Measurements from ENCODE around the gene DECR2.
A peak's percentile ranks its signal among the peaks of the same experiment; 100 is the strongest.

Gene DECR2

DNA sequence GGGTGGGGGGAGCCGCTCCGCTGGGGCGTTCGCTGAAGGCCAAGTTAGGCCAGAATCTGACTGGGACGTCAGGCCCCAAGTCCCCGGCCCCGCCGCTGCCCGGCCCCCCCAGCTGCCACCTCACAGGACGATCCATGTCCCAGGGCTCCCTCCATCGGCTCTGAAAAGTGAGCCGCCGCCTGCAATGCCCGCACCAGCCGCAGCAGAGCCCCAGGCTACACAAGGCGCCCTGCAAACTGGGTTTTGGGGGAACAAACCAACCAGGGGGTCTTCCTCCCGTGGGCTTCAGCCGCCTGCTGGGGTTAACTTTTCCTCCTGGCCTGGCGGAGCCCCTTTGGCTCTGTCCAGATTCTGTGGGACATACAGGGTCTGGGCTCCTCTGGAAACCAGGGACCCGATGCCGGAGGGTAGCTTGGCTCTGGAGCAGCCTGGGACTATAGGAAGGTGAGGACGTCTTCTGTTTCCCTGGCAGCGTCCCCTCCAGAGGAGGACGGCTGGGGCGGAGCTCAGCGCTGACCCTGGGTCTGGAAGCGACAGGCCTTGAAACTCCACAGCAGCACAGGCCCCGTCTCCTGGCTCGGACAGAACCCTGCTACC lies 3.9 kb upstream of the DECR2 start:
- H3K4me3 ChIP-seq (ENCODE audit: low read length) = peak overlapping the region; percentile 83; the same call in 1 of the 2 replicates
- H3F3A ChIP-seq (ENCODE audit: control insufficient read depth, insufficient read depth) = peaks cover 38% of the 10 kb centered on the region
- TF ChIP-seq, protein P1, sequence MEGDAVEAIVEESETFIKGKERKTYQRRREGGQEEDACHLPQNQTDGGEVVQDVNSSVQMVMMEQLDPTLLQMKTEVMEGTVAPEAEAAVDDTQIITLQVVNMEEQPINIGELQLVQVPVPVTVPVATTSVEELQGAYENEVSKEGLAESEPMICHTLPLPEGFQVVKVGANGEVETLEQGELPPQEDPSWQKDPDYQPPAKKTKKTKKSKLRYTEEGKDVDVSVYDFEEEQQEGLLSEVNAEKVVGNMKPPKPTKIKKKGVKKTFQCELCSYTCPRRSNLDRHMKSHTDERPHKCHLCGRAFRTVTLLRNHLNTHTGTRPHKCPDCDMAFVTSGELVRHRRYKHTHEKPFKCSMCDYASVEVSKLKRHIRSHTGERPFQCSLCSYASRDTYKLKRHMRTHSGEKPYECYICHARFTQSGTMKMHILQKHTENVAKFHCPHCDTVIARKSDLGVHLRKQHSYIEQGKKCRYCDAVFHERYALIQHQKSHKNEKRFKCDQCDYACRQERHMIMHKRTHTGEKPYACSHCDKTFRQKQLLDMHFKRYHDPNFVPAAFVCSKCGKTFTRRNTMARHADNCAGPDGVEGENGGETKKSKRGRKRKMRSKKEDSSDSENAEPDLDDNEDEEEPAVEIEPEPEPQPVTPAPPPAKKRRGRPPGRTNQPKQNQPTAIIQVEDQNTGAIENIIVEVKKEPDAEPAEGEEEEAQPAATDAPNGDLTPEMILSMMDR (IDR thresholded peaks at IDR 0.05; ENCODE audit: low read depth, low read length, poor library complexity, severe bottlenecking) = peak; percentile 36
- no peak for TF ChIP-seq EZH2phosphoT487 (IDR thresholded peaks at IDR 0.05; ENCODE audit: borderline replicate concordance, low read length)
- H3K9me2 ChIP-seq (replicated peaks; ENCODE audit: control insufficient read depth, low read length) = no peaks in the 10 kb centered on the region
- peaks cover 42% of the 10 kb centered on the region for H3K79me2 ChIP-seq (ENCODE audit: control insufficient read depth, low read length)
- H3K27me3 ChIP-seq (ENCODE audit: control insufficient read depth, low read length) = no peaks in the 10 kb centered on the region
- H3K36me3 ChIP-seq (ENCODE audit: control insufficient read depth, low read length) = peaks cover 34% of the 10 kb centered on the region
- H3K27ac ChIP-seq (ENCODE audit: low read depth, low read length) = peak overlapping the region; percentile 35
- no peaks in the 10 kb centered on the region for H3K9me3 ChIP-seq (ENCODE audit: control insufficient read depth, insufficient read depth, low read length)
- H3K4me1 ChIP-seq (ENCODE audit: control insufficient read depth, low read length) = peaks cover 55% of the 10 kb centered on the region
- peak overlapping the region; percentile 65 for H3K4me2 ChIP-seq (ENCODE audit: low read length)
- no peaks in the 10 kb centered on the region for H4K20me1 ChIP-seq (ENCODE audit: control insufficient read depth, insufficient read depth, low read depth, low read length)

DNA sequence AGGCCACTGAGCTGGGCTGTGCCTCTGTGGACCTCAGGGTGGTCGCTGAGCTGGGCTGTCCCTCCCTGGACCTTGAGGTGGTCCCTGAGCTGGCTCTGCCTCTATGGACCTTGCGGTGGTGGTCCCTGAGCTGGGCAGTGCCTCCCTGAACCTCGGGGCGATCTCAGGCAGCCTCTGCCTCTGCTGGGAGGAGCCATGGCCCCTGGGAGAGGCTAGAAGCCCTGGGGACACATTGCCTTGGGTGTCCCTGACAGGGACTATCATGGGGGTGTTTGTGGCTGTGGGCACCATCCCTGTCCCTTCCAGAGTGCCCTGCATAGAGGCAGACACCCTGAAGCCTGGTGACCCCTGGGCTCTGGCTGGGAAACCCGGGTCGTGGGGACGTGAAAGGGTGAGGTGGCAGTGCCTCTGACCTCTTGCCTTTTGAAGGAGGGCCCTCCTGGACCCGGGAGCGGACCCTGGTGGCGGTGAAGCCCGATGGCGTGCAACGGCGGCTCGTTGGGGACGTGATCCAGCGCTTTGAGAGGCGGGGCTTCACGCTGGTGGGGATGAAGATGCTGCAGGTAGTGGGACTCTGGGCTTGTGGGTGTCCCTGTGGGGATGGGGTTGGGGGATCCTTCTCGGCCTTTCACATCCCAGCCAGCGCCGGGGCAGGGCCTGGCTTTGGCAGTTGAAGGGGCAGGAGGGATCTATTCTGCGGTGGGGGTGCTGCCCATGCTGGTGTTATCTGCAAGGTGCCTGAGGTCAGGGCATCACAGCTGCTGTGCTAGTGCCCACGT lies 2.9 kb upstream of the DECR2 start:
- peak overlapping the region; percentile 25 for H3K27ac ChIP-seq (ENCODE audit: low read depth, low read length)
- peak overlapping the region; percentile 83; the same call in 1 of the 2 replicates for H3K4me3 ChIP-seq (ENCODE audit: low read length)
- peak overlapping the region; percentile 65 for H3K4me2 ChIP-seq (ENCODE audit: low read length)

DNA sequence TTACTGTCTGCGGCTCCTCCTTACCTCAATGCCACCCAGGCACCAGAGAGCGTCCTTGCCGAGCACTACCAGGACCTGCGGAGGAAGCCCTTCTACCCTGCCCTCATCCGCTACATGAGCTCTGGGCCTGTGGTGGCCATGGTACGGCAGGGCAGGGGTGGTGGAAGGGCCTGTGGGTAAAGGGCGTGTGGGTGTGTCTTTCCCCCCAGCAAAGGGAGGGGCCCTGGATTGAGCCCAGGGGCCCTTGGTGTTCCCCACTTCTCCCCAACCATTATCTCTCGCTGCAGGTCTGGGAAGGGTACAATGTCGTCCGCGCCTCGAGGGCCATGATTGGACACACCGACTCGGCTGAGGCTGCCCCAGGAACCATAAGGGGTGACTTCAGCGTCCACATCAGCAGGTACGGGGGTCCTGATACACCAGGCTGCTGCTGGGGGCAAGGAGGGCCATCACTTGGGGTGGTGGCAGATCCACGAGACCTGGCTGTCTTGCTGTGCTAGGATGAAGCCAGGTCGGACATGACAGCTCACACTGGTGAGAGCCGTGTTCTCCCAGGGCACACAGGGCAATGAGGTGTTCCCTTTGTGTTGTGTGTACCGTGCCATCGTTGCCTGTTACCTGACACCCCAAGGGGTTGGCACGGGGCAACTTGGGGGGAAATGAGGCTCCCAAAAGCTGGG lies 2.2 kb upstream of the DECR2 start:
- H3K27me3 ChIP-seq (ENCODE audit: control insufficient read depth, low read length) = no peaks in the 10 kb centered on the region
- H3K9me2 ChIP-seq (replicated peaks; ENCODE audit: control insufficient read depth, low read length) = no peaks in the 10 kb centered on the region
- TF ChIP-seq, protein P1 (IDR thresholded peaks at IDR 0.05; ENCODE audit: low read depth, low read length, poor library complexity, severe bottlenecking) = no peak
- TF ChIP-seq EZH2phosphoT487 (IDR thresholded peaks at IDR 0.05; ENCODE audit: borderline replicate concordance, low read length) = no peak
- peaks cover 42% of the 10 kb centered on the region for H3K79me2 ChIP-seq (ENCODE audit: control insufficient read depth, low read length)
- H3K27ac ChIP-seq (ENCODE audit: low read depth, low read length) = peak overlapping the region; percentile 84
- H4K20me1 ChIP-seq (ENCODE audit: control insufficient read depth, insufficient read depth, low read depth, low read length) = no peaks in the 10 kb centered on the region
- H3K4me1 ChIP-seq (ENCODE audit: control insufficient read depth, low read length) = peaks cover 55% of the 10 kb centered on the region
- H3K36me3 ChIP-seq (ENCODE audit: control insufficient read depth, low read length) = peaks cover 34% of the 10 kb centered on the region
- no peaks in the 10 kb centered on the region for H3K9me3 ChIP-seq (ENCODE audit: control insufficient read depth, insufficient read depth, low read length)
- peak overlapping the region; percentile 65 for H3K4me2 ChIP-seq (ENCODE audit: low read length)
- H3F3A ChIP-seq (ENCODE audit: control insufficient read depth, insufficient read depth) = peaks cover 38% of the 10 kb centered on the region
- peak overlapping the region; percentile 83 for H3K4me3 ChIP-seq (ENCODE audit: low read length)

More for the DNA sequence above, 2.9 kb upstream of the DECR2 start:
- peaks cover 55% of the 10 kb centered on the region for H3K4me1 ChIP-seq (ENCODE audit: control insufficient read depth, low read length)
- H3K27me3 ChIP-seq (ENCODE audit: control insufficient read depth, low read length) = no peaks in the 10 kb centered on the region
- H3K9me3 ChIP-seq (ENCODE audit: control insufficient read depth, insufficient read depth, low read length) = no peaks in the 10 kb centered on the region
- no peaks in the 10 kb centered on the region for H4K20me1 ChIP-seq (ENCODE audit: control insufficient read depth, insufficient read depth, low read depth, low read length)
- peaks cover 34% of the 10 kb centered on the region for H3K36me3 ChIP-seq (ENCODE audit: control insufficient read depth, low read length)
- TF ChIP-seq EZH2phosphoT487 (IDR thresholded peaks at IDR 0.05; ENCODE audit: borderline replicate concordance, low read length) = no peak
- peaks cover 38% of the 10 kb centered on the region for H3F3A ChIP-seq (ENCODE audit: control insufficient read depth, insufficient read depth)
- H3K9me2 ChIP-seq (replicated peaks; ENCODE audit: control insufficient read depth, low read length) = no peaks in the 10 kb centered on the region
- H3K79me2 ChIP-seq (ENCODE audit: control insufficient read depth, low read length) = peaks cover 42% of the 10 kb centered on the region
